Stomach smooth muscle (tissue), 2 donors: ENCODE measurements around the gene OPN1MW.
A peak's percentile ranks its signal among the peaks of the same experiment; 100 is the strongest.
"Not testable (repeated sequence)": the region's sequence is repeated elsewhere in the genome, so short reads cannot be mapped to it uniquely, and the experiment has no call there.

ENCODE experiments used
- H3K27ac ChIP-seq: one replicate; pipeline ENCODE4 v1.7.0; 2013; ENCODE audit warnings: mild to moderate bottlenecking, low read length, inconsistent platforms
- H3K27me3 ChIP-seq, 2 donors: one replicate each; pipeline ENCODE4 v1.7.0; 2013; ENCODE audit warnings: low read length in 2 of 2; ENCODE audit not compliant: insufficient read depth in 2 of 2, control insufficient read depth in 1 of 2
- H3K36me3 ChIP-seq, 2 donors: one replicate each; pipeline ENCODE4 v1.7.0; 2013; ENCODE audit warnings: low read length in 2 of 2; ENCODE audit not compliant: control insufficient read depth in 2 of 2, insufficient read depth in 2 of 2
- H3K4me1 ChIP-seq: one replicate; pipeline ENCODE4 v1.7.0; 2013; ENCODE audit warnings: low read length; ENCODE audit not compliant: control insufficient read depth, insufficient read depth
- H3K4me3 ChIP-seq, 2 donors: one replicate each; pipeline ENCODE4 v1.7.0; 2013; ENCODE audit warnings: low read length in 2 of 2
- H3K9ac ChIP-seq, 2 donors: one replicate each; pipeline ENCODE4 v1.7.0; 2013; ENCODE audit warnings: low read length in 2 of 2, mild to moderate bottlenecking in 1 of 2
- H3K9me3 ChIP-seq, 2 donors: one replicate each; pipeline ENCODE4 v1.7.0; 2013; ENCODE audit warnings: low read length in 2 of 2; ENCODE audit not compliant: control insufficient read depth in 2 of 2
- donor health status: healthy.
- donor health status: Pancreatic carcinoma.

The OPN1MW gene

DNA sequence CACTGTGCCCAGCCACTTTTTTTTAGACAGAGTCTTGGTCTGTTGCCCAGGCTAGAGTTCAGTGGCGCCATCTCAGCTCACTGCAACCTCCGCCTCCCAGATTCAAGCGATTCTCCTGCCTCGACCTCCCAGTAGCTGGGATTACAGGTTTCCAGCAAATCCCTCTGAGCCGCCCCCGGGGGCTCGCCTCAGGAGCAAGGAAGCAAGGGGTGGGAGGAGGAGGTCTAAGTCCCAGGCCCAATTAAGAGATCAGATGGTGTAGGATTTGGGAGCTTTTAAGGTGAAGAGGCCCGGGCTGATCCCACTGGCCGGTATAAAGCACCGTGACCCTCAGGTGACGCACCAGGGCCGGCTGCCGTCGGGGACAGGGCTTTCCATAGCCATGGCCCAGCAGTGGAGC is at the start of gene OPN1MW:
Gene OPN1MW (plus strand): TSS at position 301 of the 400 bp plus-strand sequence. CDS start 82 bp downstream, at position 383.
- not testable (repeated sequence) for H3K27me3 ChIP-seq, H3K9me3 ChIP-seq

DNA sequence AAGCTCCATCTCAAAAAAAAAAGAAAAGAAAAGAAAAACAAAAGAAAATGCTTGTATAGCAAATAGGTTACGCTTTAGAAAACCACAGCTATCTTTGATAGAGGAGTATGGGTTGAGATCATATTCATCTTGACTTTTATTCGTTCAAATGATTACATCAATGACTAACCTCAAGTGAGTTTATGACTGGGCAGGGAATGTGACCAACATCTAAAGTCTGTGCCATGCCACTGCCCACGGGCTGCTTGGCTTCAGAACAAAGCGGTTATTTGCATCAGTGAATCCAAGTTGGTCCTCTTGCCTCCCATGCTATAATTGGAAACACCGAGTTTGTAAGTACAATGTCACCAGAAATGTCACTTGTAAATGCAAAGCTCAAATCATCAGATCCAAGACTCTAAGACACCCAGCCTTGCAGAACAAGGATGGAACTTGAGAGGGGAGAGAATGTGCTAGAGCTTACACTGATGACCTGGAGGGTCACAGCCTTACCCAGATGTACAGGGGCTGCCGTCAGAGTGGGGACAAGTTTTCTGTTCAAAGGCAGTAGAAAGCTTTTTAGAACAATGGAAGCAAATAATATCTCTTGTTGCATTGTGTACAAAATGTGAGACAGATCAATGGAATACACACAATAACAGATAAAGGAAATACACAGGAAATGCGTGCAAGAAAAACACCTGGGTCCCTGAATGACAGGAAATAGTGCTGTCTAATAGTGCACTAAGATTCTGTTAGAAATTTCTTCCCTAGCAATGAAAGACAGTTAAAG is 46.8 kb upstream of the OPN1MW start:
- H3K9ac ChIP-seq = no peak overlapping the region
- H3K36me3 ChIP-seq = no peaks in the 10 kb centered on the region
- no peak overlapping the region for H3K27ac ChIP-seq
- H3K4me3 ChIP-seq = no peak overlapping the region
- no peaks in the 10 kb centered on the region for H3K4me1 ChIP-seq
- peaks cover 0 to 6% of the 10 kb centered on the region in 2 donors for H3K27me3 ChIP-seq
- no peaks in the 10 kb centered on the region for H3K9me3 ChIP-seq

More for the DNA sequence above, at the start of gene OPN1MW:
- H3K9ac ChIP-seq, H3K36me3 ChIP-seq, H3K27ac ChIP-seq, H3K4me3 ChIP-seq, H3K4me1 ChIP-seq: not testable (repeated sequence)

DNA sequence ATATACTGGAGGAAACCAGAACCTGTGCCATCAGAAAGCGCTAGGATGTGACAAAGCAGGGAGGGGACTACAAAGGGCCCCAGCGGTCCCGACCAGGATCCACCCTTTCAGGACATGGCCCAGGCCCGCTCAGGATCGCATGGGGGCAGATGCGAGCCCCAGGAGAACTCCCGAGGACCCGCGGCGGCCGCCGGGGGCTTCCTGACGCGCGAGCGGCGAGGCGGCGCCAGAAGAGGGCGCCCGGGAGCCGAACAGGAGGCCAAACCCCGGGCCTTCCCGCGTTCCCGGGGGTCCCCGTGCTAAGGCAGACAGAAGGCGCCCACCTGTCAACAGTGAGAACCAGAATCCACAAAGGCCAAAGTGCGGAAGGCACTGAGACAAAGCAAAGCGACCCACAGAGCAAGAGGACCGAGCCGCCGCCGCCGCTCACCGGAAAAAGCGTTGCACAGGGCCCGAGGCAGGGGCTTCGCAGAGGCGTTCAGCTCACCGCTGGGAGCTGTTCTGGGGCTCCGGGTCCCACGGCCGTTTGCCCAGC is 45.7 kb upstream of the OPN1MW start:
- Histone ChIP-seq H3K27me3 (peaks cover 0 to 6% of the 10 kb centered on the region in 2 donors), H3K36me3 (no peaks in the 10 kb centered on the region), H3K27ac (no peak overlapping the region), H3K9ac (peak overlapping the region in 1 of 2 donors; percentile 45), H3K9me3 (no peaks in the 10 kb centered on the region), H3K4me3 (peak overlapping the region; percentile 19 to 55), H3K4me1 (no peaks in the 10 kb centered on the region)

DNA sequence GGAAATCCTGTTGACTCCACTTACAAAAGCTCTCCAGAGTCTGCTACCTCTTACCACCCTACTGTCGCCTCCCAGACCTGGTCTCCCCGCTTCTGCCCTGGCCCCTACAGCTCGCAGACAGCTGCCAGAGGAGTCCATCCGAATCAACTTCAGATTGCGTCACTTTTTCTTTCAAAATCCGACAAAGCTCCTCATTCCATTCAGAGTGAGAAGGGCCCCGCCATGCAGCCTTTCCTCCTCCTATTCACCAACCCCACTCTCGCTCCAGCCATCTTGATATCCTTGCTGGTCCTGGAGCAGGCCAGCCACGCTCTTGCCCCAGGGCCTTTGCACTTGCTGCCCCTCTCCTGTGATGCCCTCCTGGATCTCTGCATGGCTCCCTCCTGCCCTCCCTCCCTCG is 43.5 kb upstream of the OPN1MW start:
- H3K36me3 ChIP-seq = no peaks in the 10 kb centered on the region
- no peak overlapping the region for H3K9ac ChIP-seq
- no peak overlapping the region for H3K4me3 ChIP-seq
- no peaks in the 10 kb centered on the region for H3K9me3 ChIP-seq
- no peak overlapping the region for H3K27ac ChIP-seq
- H3K27me3 ChIP-seq = peaks cover 0 to 2% of the 10 kb centered on the region in 2 donors
- H3K4me1 ChIP-seq = no peaks in the 10 kb centered on the region

DNA sequence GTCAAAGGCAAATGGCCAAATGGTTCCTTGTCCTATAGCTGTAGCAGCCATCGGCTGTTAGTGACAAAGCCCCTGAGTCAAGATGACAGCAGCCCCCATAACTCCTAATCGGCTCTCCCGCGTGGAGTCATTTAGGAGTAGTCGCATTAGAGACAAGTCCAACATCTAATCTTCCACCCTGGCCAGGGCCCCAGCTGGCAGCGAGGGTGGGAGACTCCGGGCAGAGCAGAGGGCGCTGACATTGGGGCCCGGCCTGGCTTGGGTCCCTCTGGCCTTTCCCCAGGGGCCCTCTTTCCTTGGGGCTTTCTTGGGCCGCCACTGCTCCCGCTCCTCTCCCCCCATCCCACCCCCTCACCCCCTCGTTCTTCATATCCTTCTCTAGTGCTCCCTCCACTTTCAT is 42.2 kb upstream of the OPN1MW start:
- Histone ChIP-seq H3K27ac (no peak overlapping the region), H3K9me3 (no peaks in the 10 kb centered on the region), H3K36me3 (no peaks in the 10 kb centered on the region), H3K27me3 (peaks cover 0 to 2% of the 10 kb centered on the region in 2 donors), H3K4me1 (no peaks in the 10 kb centered on the region), H3K9ac (no peak overlapping the region), H3K4me3 (no peak overlapping the region)

DNA sequence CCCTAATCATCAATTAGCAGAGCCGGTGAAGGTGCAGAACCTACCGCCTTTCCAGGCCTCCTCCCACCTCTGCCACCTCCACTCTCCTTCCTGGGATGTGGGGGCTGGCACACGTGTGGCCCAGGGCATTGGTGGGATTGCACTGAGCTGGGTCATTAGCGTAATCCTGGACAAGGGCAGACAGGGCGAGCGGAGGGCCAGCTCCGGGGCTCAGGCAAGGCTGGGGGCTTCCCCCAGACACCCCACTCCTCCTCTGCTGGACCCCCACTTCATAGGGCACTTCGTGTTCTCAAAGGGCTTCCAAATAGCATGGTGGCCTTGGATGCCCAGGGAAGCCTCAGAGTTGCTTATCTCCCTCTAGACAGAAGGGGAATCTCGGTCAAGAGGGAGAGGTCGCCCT is 41.7 kb upstream of the OPN1MW start:
- H3K4me1 ChIP-seq = no peaks in the 10 kb centered on the region
- peaks cover 0 to 2% of the 10 kb centered on the region in 2 donors for H3K27me3 ChIP-seq
- H3K9ac ChIP-seq = no peak overlapping the region
- H3K4me3 ChIP-seq = no peak overlapping the region
- H3K27ac ChIP-seq = no peak overlapping the region
- no peaks in the 10 kb centered on the region for H3K9me3 ChIP-seq
- H3K36me3 ChIP-seq = no peaks in the 10 kb centered on the region

DNA sequence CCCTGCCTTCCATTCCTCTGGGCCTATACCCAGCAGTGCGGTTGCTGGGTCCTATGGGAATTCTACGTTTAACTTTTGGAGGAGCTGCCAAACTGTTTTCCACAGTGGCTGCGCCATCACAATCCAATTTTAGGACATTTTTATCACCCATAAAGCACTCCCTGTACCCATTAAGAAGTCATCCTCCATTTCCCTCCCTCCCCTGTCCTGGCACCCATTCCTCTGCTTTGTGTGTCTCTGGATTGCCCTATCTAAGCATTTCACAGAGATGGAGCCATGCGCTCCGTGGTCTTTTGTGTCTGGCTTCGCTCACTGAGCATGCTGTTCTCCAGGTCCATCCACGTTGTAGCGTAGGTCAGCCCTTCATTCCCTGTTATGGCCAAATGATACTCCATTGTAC is 40.0 kb upstream of the OPN1MW start:
- no peak overlapping the region for H3K27ac ChIP-seq
- H3K9ac ChIP-seq = no peak overlapping the region
- no peak overlapping the region for H3K4me3 ChIP-seq
- H3K9me3 ChIP-seq = no peaks in the 10 kb centered on the region
- no peaks in the 10 kb centered on the region for H3K4me1 ChIP-seq
- no peaks in the 10 kb centered on the region for H3K36me3 ChIP-seq
- H3K27me3 ChIP-seq = peaks cover 0 to 1% of the 10 kb centered on the region in 2 donors

DNA sequence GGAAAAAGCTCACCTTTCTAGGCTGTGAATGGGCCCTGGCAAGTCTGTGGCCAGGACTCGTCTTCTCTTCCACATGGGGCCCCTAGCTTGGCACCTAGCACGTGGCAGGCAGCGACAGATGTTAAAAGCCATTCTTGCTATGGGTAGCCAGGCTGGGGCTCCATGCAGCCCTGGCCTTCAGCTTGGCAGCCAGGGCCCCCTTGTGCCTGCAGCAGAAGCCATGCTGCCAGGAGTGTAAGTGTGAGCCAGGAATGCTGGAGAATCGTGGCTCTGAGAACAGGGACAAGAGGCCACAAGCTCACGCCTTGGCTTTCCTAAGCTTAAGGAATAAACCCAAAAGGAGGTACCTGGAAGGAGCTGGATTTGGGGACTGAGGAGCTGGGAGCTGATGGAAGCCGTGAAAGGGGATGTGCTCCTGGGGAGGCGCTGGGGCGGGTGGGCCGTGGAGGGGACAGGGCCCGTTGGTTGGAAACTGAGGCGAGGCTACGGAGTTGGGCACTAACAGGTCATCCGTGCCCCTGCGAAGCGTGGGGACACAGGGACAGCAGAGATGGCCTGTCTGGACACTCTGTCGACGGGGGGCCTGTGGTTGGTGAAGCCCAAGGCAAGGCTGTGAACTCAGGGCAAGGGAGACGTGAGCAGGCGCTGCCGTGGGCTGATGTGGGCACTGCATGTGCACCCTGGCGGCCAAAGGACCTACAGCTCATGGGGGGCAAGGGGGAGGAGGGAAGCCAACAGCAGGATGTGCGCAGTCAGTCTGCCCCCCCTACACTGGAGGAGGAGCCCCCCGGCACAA is 39.2 kb upstream of the OPN1MW start:
- Histone ChIP-seq H3K27me3 (no peaks in the 10 kb centered on the region), H3K9ac (no peak overlapping the region), H3K9me3 (no peaks in the 10 kb centered on the region), H3K4me1 (no peaks in the 10 kb centered on the region), H3K27ac (no peak overlapping the region), H3K36me3 (no peaks in the 10 kb centered on the region), H3K4me3 (no peak overlapping the region)

DNA sequence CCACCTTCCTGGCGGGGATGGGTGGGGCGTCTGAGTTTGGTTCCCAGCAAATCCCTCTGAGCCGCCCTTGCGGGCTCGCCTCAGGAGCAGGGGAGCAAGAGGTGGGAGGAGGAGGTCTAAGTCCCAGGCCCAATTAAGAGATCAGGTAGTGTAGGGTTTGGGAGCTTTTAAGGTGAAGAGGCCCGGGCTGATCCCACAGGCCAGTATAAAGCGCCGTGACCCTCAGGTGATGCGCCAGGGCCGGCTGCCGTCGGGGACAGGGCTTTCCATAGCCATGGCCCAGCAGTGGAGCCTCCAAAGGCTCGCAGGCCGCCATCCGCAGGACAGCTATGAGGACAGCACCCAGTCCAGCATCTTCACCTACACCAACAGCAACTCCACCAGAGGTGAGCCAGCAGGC is 38.4 kb upstream of the OPN1MW start, which contains the start of gene OPN1LW:
Gene OPN1LW (plus strand): TSS at position 234 of the 400 bp plus-strand sequence. CDS start 41 bp downstream, at position 275.
- H3K27me3 ChIP-seq, H3K4me3 ChIP-seq, H3K9ac ChIP-seq, H3K36me3 ChIP-seq, H3K9me3 ChIP-seq, H3K27ac ChIP-seq, H3K4me1 ChIP-seq: not testable (repeated sequence)

DNA sequence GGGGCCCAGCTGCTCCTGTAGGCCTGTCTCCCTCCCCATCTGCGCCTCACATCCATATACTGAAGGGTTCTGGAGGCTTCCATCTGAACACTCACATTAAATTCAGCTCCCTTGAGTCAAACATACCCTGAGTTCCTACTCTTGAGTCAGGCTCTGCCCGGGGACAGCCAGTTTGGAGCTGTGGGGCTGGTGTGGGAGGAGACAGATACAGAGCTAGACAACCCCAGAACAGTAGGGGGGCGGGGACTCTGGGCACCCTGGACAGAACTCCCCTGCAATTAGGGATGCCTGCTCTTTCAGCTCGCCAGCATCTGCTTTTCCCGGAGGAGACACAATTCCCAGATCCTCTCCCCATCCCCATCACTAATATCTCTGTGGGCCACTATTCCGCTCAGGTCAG is 31.4 kb upstream of the OPN1MW start:
- not testable (repeated sequence) for H3K4me1 ChIP-seq, H3K27me3 ChIP-seq, H3K27ac ChIP-seq, H3K36me3 ChIP-seq, H3K4me3 ChIP-seq, H3K9me3 ChIP-seq, H3K9ac ChIP-seq
